IMR-90 (cell line): ENCODE measurements around the gene CTBP2. TPM values are rescaled to one million over a fixed set of nuclear protein-coding genes. Genes with fewer than 3 reads are reported as not detected.

Source experiments
- ATAC-seq: fragments of 200-7000 bp; cut with Tn5 transposase; 2 replicates; pipeline ENCODE4 v1.9.1; 2020; ENCODE audit warnings: low read depth, mild to moderate bottlenecking, moderate library complexity
- BruUV-seq: library from RNA; stranded (reverse); fragments of 400-500 nt; replicated peaks from 2 replicates; lab custom pipeline; 2021; lab: Mats Ljungman, UMichigan
- CTCF ChIA-PET: fragments of 300-600 bp; formaldehyde crosslinking; extraction: SDS; loops from one replicate; lab custom pipeline; 2021; ENCODE audit warnings: antibody characterized with exemption; lab: Yijun Ruan, JAX
- POLR2A ChIA-PET: fragments of 300-600 bp; sonication (Branson Sonifier 250); formaldehyde crosslinking; loops from one replicate; lab custom pipeline; 2022; ENCODE audit warnings: antibody characterized with exemption; ENCODE audit not compliant: unreplicated experiment; lab: Charles Lee
- DNase-seq: peaks from one replicate; pipeline ENCODE4 v3.0.0; 2013
- H2AFZ ChIP-seq: replicated peaks from 2 replicates; pipeline ENCODE3; 2013; ENCODE audit warnings: low read length, mild to moderate bottlenecking; ENCODE audit not compliant: poor library complexity
- H2AK5ac ChIP-seq: 2 replicates; pipeline ENCODE4 v1.6.1; 2013; ENCODE audit warnings: low read depth, low read length, inconsistent platforms
- H2AK9ac ChIP-seq: replicated peaks from 2 replicates; pipeline ENCODE3; 2013; ENCODE audit warnings: mild to moderate bottlenecking, low read depth, low read length, moderate library complexity; ENCODE audit not compliant: poor library complexity
- H2BK120ac ChIP-seq: 2 replicates; pipeline ENCODE4 v1.6.1; 2013; ENCODE audit warnings: low read depth, low read length, inconsistent platforms
- H2BK15ac ChIP-seq: 3 replicates; pipeline ENCODE4 v1.6.1; 2013; ENCODE audit warnings: low read depth, low read length, inconsistent platforms
- H2BK20ac ChIP-seq: 2 replicates; pipeline ENCODE4 v1.6.1; 2013; ENCODE audit warnings: low read depth, mild to moderate bottlenecking, inconsistent platforms, low read length, moderate library complexity
- H2BK5ac ChIP-seq: 2 replicates; pipeline ENCODE4 v1.6.1; 2013; ENCODE audit warnings: mild to moderate bottlenecking, low read depth, low read length, inconsistent platforms; ENCODE audit not compliant: poor library complexity, severe bottlenecking
- H3K14ac ChIP-seq: replicated peaks from 2 replicates; pipeline ENCODE4 v1.6.1; 2013; ENCODE audit warnings: low read depth, low read length, inconsistent platforms
- H3K18ac ChIP-seq: 2 replicates; pipeline ENCODE4 v1.6.1; 2013; ENCODE audit warnings: low read depth, low read length, control low read depth
- H3K23ac ChIP-seq: 2 replicates; pipeline ENCODE4 v1.6.1; 2013; ENCODE audit warnings: low read depth, low read length, inconsistent platforms
- H3K27ac ChIP-seq: 2 replicates; pipeline ENCODE4 v1.5.1; 2013; ENCODE audit warnings: mild to moderate bottlenecking, control low read depth, low read length; ENCODE audit not compliant: insufficient read depth
- H3K27me3 ChIP-seq: 2 replicates; pipeline ENCODE4 v1.6.1; 2013; ENCODE audit warnings: low read length; ENCODE audit not compliant: control insufficient read depth, insufficient read depth
- H3K36me3 ChIP-seq: 2 replicates; pipeline ENCODE4 v1.6.1; 2013; ENCODE audit warnings: low read length, mixed read lengths; ENCODE audit not compliant: control insufficient read depth, insufficient read depth
- H3K4ac ChIP-seq: 2 replicates; pipeline ENCODE4 v1.6.1; 2013; ENCODE audit warnings: low read depth, low read length, inconsistent platforms
- H3K4me1 ChIP-seq: 2 replicates; pipeline ENCODE4 v1.6.1; 2013; ENCODE audit warnings: low read length, mixed read lengths; ENCODE audit not compliant: control insufficient read depth, insufficient read depth
- H3K4me2 ChIP-seq: 2 replicates; pipeline ENCODE4 v1.6.1; 2013; ENCODE audit warnings: low read depth, mild to moderate bottlenecking, control low read depth, low read length, moderate library complexity
- H3K4me3 ChIP-seq: 2 replicates; pipeline ENCODE4 v1.5.1; 2013; ENCODE audit warnings: low read depth, mild to moderate bottlenecking, control low read depth, low read length, moderate library complexity; ENCODE audit not compliant: insufficient read depth
- H3K56ac ChIP-seq: 2 replicates; pipeline ENCODE4 v1.6.1; 2013; ENCODE audit warnings: low read length, inconsistent platforms; ENCODE audit not compliant: insufficient read depth; ENCODE audit errors: extremely low read depth
- H3K79me1 ChIP-seq, 2 experiments: 2 replicates each; pipeline ENCODE4 v1.6.1; 2013; ENCODE audit warnings: low read length in 2 of 2, inconsistent platforms in 1 of 2, low read depth in 1 of 2
- H3K9ac ChIP-seq: 2 replicates; pipeline ENCODE4 v1.6.1; 2013; ENCODE audit warnings: low read depth, low read length, control low read depth
- H3K9me1 ChIP-seq: 2 replicates; pipeline ENCODE4 v1.6.1; 2013; ENCODE audit warnings: low read length, inconsistent platforms; ENCODE audit not compliant: insufficient read depth
- H3K9me3 ChIP-seq: 2 replicates; pipeline ENCODE4 v1.6.1; 2013; ENCODE audit warnings: low read length; ENCODE audit not compliant: control insufficient read depth, insufficient read depth
- H4K20me1 ChIP-seq: 2 replicates; pipeline ENCODE4 v1.6.1; 2013; ENCODE audit warnings: low read length, inconsistent platforms; ENCODE audit not compliant: insufficient read depth
- H4K5ac ChIP-seq: 2 replicates; pipeline ENCODE4 v1.6.1; 2013; ENCODE audit warnings: mild to moderate bottlenecking, low read depth, low read length, control low read depth
- H4K8ac ChIP-seq, 2 experiments: 2 replicates each; pipeline ENCODE4 v1.6.1; 2013; ENCODE audit warnings: low read depth in 2 of 2, low read length in 2 of 2, control low read depth in 1 of 2, inconsistent platforms in 1 of 2
- H4K91ac ChIP-seq: 2 replicates; pipeline ENCODE4 v1.6.1; 2013; ENCODE audit warnings: low read depth, low read length, inconsistent platforms; ENCODE audit not compliant: insufficient read depth
- BHLHE40 ChIP-seq: fragments of 150-350 bp; IDR thresholded peaks from 2 replicates; pipeline ENCODE4 v1.6.1; 2016; ENCODE audit warnings: mild to moderate bottlenecking, low read depth, low read length
- CHD1 ChIP-seq: IDR thresholded peaks from 2 replicates; pipeline ENCODE4 v1.6.1; 2012; ENCODE audit warnings: low read depth, low read length, improper control_type of control experiment
- CTCF ChIP-seq: conservative IDR thresholded peaks from 2 replicates; pipeline ENCODE4 v1.5.1; 2012; ENCODE audit warnings: mild to moderate bottlenecking, low read depth, low read length, improper control_type of control experiment
- ELK1 ChIP-seq: fragments of 150-350 bp; IDR thresholded peaks from 2 replicates; pipeline ENCODE4 v1.6.1; 2016; ENCODE audit warnings: low read depth, mild to moderate bottlenecking, low read length, moderate library complexity, borderline replicate concordance
- FOS ChIP-seq: fragments of 150-350 bp; IDR thresholded peaks from 2 replicates; pipeline ENCODE4 v1.6.1; 2016; ENCODE audit warnings: low read depth, low read length
- MAZ ChIP-seq: IDR thresholded peaks from 2 replicates; pipeline ENCODE4 v1.6.1; 2012; ENCODE audit warnings: low read depth, mild to moderate bottlenecking, low read length, improper control_type of control experiment, moderate library complexity, borderline replicate concordance
- NFE2L2 ChIP-seq: fragments of 150-350 bp; IDR thresholded peaks from 2 replicates; pipeline ENCODE4 v1.6.1; 2016; ENCODE audit warnings: low read depth, mild to moderate bottlenecking, low read length
- RAD21 ChIP-seq: IDR thresholded peaks from 2 replicates; pipeline ENCODE4 v1.6.1; 2012; ENCODE audit warnings: low read length, improper control_type of control experiment
- RCOR1 ChIP-seq: IDR thresholded peaks from 2 replicates; pipeline ENCODE4 v1.6.1; 2012; ENCODE audit warnings: mild to moderate bottlenecking, low read length, improper control_type of control experiment; ENCODE audit not compliant: insufficient replicate concordance
- whole genome bisulfite sequencing, 2 experiments: methylation state at CpG; one replicate each; pipeline versions ENCODE4 v1.1.5 to v1.1.7; 2013; ENCODE audit warnings: missing lambda C conversion rate in 2 of 2; ENCODE audit not compliant: insufficient read length in 1 of 2; ENCODE audit errors: extremely low coverage in 2 of 2; 5-methylcytosine and 5-hydroxymethylcytosine counted together
- dilution Hi-C: fragments of 300-500 bp; cut with HindIII; formaldehyde crosslinking; loops from one replicate; pipeline ENCODE4 v1.14.3; 2018; ENCODE audit warnings: low sequenced_read_pairs; ENCODE audit not compliant: unreplicated experiment
- in situ Hi-C: fragments of 300-500 bp; cut with MboI; formaldehyde crosslinking; loops from 3 replicates; pipeline ENCODE4 v1.14.3; 2019; ENCODE audit warnings: low sequenced_read_pairs, inconsistent platforms, mixed read lengths
- intact Hi-C: fragments of 100-400 bp; cut with micrococcal nuclease; formaldehyde crosslinking; loops from 2 replicates; pipeline ENCODE4 v1.10.0; 2022
- polyA plus RNA-seq, 3 experiments: library from polyadenylated mRNA; depleted of rRNA; stranded (reverse); fragments of >200 nt; gene quantifications; 2 replicates each; pipeline ENCODE4 v1.2.3, GENCODE V29; 2012; ENCODE audit warnings: low replicate concordance in 1 of 3
- total RNA-seq: library from RNA; depleted of rRNA; stranded (reverse); fragments of >200 nt; gene quantifications from 2 replicates; pipeline ENCODE4 v1.2.3, GENCODE V29; 2012

CTBP2 gene
- total and polyA plus RNA-seq, 2 of the 4 experiments (the other 2 are of a cell fraction), result 81.0 to 86.6 TPM

DNA sequence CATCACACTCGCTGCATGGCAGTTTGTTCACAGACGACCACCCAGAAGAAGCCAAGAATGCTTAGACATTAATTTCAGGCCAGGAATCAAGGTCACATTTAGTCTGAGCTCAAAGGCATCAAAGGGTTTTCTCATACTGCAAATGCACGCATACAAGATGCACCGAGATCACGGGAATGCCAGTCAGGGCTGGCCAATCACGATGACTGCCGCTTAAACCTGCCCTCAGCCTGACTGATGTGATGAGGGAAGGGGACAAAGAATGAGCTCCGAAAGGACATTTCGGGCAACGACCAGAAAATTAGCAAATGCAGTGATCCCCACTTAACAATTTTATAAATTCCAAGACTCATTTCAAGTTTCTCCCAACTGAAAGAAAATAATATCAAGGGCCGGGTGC, 20.2 kb downstream of the CTBP2 start:
- Histone ChIP-seq H3K79me1 (peaks cover 29 to 86% of the 10 kb centered on the region in 2 experiments; a peak in 3 of 4 replicates), H3K4me1 (peaks cover 9% of the 10 kb centered on the region), H4K8ac (no peak overlapping the region), H3K27me3 (no peaks in the 10 kb centered on the region), H2BK20ac (no peak overlapping the region), H2AK5ac (no peak overlapping the region), H2BK5ac (no peak overlapping the region), H3K9me3 (no peaks in the 10 kb centered on the region), H3K18ac (no peak overlapping the region), H3K23ac (no peak overlapping the region), H3K56ac (no peak overlapping the region), H3K4me2 (no peak overlapping the region), H4K91ac (no peak overlapping the region), H2BK120ac (no peak overlapping the region), H3K27ac (no peak overlapping the region), H2BK15ac (no peak overlapping the region), H3K9me1 (peaks cover 43% of the 10 kb centered on the region), H2AFZ (no peak overlapping the region), H3K9ac (no peak overlapping the region), H3K4me3 (no peak overlapping the region), H4K20me1 (peaks cover 96% of the 10 kb centered on the region), H3K4ac (no peak overlapping the region), H3K36me3 (peaks cover 19% of the 10 kb centered on the region), H4K5ac (no peak overlapping the region), H2AK9ac (no peak overlapping the region), H3K14ac (no peak overlapping the region)
- POLR2A ChIA-PET, result no interaction called here
- intact Hi-C loops, result no loop called here
- no peak for ATAC-seq
- DNase-seq, result no peak
- 63% methylated on average over 5 of the region's 11 CpGs; no CpG with 5 or more reads in 1 of the 2 experiments for WGBS, 2 experiments
- TF ChIP-seq FOS (no peak), MAZ (no peak), BHLHE40 (no peak), CTCF (no peak), RAD21 (no peak), ELK1 (no peak), CHD1 (no peak), NFE2L2 (no peak), RCOR1 (no peak)
- in situ Hi-C loops, result no loop called here
- no TSS peak for BruUV-seq
- CTCF ChIA-PET, result interaction anchor here (0.8 kb wide), 1 partner anchor 55 kb away, joined by 3 read pairs; no protein-coding TSS in a partner anchor
- dilution Hi-C loops, result no loop called here
